WTC11 (cell line): ENCODE results near the gene ITGA3. TPM values are rescaled to one million over a fixed set of nuclear protein-coding genes. Genes with fewer than 3 reads are reported as not detected.

Experiments used
- total RNA-seq: library from RNA; stranded (reverse); gene quantifications from 3 replicates; pipeline ENCODE4 v1.2.3, GENCODE V29; 2021

Gene ITGA3
- total RNA-seq, 1 experiment from 2014 or later = 35.3 TPM

Other genes with a start within 250 kb of the ITGA3 start
- not detected in 3 replicates for gene TAC4, start 208.0 kb upstream of the ITGA3 start, total RNA-seq
- gene DLX4, start 86.9 kb upstream of the ITGA3 start, total RNA-seq = 1.3 to 1.8 TPM (median 1.6 TPM) in 3 replicates
- gene DLX3, start 60.9 kb upstream of the ITGA3 start, total RNA-seq = 0.44 to 0.78 TPM (median 0.74 TPM) in 3 replicates
- gene PDK2, start 39.2 kb downstream of the ITGA3 start, total RNA-seq = 16.6 to 21.3 TPM (median 19.8 TPM) in 3 replicates
- gene SAMD14, start 74.0 kb downstream of the ITGA3 start, total RNA-seq = 4.5 to 6.0 TPM (median 5.9 TPM) in 3 replicates
- gene PPP1R9B, start 94.6 kb downstream of the ITGA3 start, total RNA-seq = 20.4 to 21.7 TPM (median 20.6 TPM) in 3 replicates
- gene SGCA, start 109.9 kb downstream of the ITGA3 start, total RNA-seq = 0.39 to 1.0 TPM in 2 of 3 replicates, not detected in the other
- 46.1 to 52.1 TPM (median 50.4 TPM) in 3 replicates for gene COL1A1, start 145.5 kb downstream of the ITGA3 start, total RNA-seq
- gene TMEM92, start 218.4 kb downstream of the ITGA3 start, total RNA-seq = 9.8 to 10.4 TPM (median 10.3 TPM) in 3 replicates